ENCODE measurements around the gene PSAP.

The PSAP gene

DNA sequence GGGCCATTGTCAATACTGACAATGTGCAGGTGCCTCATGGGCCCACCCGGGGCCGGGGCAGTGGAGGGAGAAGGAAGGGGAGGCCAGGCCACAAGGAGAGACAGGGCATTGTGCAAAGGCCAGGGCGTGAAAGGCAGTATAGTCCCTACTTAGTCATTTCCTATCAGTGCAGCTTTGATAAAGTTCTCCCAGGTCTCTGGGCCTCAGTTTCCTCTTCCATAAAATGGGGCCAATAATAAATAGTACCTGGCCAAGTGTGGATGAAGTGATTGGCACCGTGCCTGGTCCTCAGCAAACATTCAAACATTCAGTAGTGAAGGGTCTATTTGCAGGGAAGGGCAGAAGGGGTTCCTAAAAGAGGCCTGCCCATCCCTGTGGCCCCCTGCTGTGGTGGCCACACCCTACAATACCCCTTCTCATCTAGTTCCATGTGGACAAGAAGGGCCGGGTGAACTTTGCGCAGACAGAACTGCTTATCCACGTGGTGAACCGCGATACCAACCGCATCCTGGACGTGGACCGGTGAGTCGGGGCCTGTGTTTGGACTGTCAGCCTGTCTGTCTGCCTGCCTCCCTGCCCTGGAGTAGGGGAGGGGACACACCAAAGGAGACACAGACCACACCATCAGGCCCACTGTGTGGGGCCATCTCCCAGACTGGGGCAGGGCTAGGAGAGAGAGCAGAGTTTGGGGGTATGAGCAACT, 40.9 kb downstream of the PSAP start:
- DNase-seq (ENCODE audit: low read depth in 2 of 2), result no peak

DNA sequence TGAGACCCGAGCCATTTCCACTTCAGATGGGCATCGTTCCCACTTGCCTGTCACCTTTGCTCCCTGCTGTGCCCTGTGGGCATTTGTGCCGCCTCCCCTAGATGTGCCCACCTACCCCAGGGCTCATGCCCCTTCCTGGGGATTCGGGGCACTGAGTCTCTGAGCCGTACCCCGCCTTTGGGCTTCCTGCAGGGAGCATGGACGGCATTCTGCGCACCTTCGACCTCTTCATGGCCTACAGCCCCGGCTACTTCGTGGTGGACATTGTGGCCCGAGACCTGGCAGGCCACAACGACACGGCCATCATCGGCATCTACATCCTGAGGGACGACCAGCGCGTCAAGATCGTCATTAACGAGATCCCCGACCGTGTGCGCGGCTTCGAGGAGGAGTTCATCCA, 41.4 kb downstream of the PSAP start:
- DNase-seq (ENCODE audit: low read depth in 2 of 2), result no peak

DNA sequence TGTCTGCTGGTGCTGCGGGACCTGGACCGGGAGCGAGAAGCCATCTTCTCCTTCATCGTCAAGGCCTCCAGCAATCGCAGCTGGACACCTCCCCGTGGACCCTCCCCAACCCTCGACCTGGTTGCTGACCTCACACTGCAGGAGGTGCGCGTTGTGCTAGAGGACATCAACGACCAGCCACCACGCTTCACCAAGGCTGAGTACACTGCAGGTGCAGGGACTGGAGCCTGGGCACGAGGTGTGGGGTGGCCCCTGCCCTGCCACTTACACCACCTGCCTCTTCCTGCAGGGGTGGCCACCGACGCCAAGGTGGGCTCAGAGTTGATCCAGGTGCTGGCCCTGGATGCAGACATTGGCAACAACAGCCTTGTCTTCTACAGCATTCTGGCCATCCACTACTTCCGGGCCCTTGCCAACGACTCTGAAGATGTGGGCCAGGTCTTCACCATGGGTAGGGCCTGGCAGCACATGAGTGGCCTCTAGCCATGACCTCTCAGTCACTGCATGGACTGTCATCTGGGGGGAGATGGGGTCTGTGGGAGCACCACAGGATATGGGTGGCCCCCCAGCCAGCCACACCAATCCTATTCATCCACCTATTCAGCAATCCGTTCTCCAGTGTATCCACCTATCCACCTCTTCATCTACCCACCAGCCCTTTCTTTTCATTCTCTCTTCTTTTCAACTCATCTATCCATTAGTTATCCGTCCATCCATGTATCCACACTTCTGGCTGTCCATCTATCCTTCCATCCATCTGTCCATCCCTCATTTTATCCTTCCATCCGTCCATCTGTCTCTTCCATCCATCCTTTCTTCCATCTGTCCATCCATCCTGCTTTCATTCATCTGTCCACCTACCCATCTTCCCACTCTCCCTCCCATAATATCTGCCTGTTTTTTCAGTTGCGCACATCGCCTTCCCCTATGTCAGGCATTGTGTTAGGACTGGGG, 43.2 kb downstream of the PSAP start:
- DNase-seq (ENCODE audit: low read depth in 2 of 2), result no peak

DNA sequence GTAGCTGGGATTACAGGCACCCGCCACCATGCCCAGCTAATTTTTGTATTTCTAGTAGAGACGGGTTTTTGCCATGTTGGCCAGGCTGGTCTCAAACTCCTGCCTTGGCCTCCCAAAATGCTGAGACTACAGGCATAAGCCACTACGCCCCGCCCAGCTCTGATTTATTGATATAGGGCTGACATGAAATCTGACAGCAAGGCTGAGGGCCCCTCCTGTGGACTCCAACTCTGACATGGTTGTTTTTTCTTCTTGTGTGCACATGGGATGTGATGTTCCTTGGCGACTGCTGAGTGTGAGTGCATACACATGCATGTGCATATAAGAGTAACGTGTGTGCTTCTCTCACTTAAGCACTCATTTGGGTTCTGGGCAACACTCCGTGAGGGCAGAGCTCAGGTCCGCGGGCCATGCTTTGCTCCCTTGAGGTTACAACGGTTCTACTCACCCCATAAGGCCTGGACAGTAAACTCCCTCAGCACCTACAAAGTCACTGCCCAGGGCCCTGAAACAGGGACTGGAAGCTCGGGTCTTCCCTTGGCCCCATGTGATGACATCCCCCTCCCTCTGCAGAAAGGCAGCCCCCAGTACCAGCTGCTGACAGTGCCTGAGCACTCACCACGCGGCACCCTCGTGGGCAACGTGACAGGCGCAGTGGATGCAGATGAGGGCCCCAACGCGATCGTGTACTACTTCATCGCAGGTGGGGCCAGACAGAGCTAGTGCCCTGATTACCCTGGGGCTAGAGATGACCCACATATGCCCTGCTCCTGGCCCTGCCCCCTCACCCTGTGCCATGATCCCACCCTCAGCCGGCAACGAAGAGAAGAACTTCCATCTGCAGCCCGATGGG, 44.1 kb downstream of the PSAP start:
- DNase-seq (ENCODE audit: low read depth in 2 of 2), result no peak

DNA sequence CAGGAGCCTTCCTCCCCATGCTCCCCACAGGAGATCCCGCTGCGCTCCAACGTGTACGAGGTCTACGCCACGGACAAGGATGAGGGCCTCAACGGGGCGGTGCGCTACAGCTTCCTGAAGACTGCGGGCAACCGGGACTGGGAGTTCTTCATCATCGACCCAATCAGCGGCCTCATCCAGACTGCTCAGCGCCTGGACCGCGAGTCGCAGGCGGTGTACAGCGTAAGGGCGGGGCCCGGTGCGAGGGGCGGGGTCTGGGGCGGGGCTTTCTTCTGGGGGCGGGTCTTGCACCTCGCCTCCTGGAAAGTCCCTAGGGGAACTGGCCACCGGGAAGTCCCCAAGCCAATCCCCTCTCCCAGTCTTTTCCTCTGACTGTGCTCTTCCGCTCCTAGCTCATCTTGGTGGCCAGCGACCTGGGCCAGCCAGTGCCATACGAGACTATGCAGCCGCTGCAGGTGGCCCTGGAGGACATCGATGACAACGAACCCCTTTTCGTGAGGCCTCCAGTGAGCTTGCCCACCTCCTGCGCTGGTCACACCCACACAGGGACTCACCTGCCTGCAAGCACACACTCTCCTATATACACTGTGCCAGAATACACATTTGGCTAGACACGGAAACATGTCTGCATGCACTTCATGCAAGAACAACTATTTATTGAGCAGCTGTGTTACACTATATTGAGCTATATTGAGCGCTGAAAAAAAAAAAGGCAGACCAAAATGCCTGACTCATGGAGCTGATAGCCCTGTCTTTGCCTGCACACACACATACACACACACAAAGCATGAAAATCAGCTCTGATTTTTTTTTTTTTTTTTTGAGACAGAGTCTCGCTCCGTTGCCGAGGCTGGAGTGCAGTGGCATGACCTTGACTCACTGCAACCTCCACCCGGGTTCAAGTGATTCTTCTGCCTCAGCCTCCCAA, 45.0 kb downstream of the PSAP start:
- DNase-seq (ENCODE audit: low read depth in 2 of 2), result no peak

DNA sequence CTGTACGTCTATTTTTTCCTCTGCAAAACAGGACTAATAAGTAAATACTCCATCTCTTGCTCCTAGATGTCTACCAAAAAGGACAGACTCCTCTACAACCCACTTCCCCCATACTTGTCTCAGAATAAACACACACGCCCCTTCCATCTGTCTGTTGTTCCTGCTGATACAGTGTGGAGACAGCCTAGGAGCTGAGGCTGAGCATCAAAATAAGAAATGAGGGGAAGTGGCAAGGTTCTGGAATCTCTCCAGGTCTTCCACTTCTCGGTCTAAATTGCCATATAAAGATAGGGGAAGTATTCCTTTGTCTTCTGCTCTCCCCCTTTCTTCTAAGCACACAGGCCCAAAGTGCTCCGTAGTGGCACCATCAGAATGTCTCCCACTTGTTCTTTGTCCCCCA, 47.0 kb downstream of the PSAP start:
- DNase-seq (ENCODE audit: low read depth in 2 of 2), result no peak

DNA sequence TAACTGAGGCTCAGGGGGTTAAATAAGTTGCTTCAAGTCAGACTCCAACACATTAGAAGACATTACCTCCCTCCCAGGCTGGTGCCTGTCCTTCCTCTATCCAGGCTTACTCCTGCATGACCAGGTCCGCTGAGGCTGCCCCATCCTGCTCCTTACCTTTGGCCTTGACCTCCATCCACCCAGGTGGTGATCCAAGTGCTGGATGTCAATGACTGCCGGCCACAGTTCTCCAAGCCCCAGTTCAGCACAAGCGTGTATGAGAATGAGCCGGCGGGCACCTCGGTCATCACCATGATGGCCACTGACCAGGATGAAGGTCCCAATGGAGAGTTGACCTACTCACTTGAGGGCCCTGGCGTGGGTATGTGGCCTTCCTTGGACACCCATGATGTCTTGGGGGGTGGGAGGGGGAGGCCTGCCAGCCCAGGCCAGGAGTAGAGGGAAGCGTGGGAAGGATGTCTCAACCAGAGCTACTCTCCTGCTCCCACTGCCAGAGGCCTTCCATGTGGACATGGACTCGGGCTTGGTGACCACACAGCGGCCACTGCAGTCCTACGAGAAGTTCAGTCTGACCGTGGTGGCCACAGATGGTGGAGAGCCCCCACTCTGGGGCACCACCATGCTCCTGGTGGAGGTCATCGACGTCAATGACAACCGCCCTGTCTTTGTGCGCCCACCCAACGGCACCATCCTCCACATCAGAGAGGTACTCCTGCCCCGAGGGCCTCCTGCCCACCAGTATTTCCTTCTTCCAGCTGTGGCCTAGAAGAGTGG, 48.1 kb downstream of the PSAP start:
- DNase-seq (ENCODE audit: low read depth in 2 of 2), result no peak

DNA sequence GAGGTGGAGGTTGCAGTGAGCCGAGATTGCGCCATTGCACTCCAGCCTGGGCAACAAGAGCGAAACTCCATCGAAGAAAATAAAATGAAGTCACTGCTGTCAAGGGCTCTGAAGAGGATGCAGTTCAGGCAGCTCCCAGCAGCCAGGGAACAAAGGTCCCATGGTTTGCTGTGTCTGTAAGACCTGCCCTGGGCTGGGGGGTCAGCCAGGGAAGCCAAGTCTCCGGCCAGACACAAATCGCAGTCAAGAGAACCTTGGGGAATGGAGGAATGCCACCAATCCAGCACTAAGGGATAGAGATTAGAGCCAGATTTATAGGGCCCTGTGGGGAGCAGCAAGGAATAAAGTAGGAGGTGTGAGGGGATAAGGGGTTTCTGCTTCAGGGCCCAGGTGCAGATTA, 48.8 kb downstream of the PSAP start:
- DNase-seq (ENCODE audit: low read depth in 2 of 2), result no peak

DNA sequence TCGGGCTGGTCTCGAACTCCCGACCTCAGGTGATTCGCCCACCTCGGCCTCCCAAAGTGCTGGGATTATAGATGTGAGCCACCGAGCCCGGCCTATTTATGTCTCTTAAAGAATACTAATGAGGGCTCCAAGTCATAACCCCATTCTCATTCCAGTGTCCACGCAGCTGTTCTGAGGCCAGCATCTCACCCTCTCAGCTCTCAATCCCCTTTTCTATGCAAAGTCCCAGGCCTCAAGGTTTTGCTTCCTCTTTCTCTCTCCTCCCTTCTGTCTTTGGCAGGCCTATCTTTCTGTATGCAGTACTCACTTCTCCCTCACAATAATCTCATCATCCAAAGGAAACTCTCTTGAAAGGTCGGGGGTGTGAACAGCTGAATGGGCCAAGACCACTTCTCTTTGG, 49.7 kb downstream of the PSAP start:
- DNase-seq (ENCODE audit: low read depth in 2 of 2), result no peak

DNA sequence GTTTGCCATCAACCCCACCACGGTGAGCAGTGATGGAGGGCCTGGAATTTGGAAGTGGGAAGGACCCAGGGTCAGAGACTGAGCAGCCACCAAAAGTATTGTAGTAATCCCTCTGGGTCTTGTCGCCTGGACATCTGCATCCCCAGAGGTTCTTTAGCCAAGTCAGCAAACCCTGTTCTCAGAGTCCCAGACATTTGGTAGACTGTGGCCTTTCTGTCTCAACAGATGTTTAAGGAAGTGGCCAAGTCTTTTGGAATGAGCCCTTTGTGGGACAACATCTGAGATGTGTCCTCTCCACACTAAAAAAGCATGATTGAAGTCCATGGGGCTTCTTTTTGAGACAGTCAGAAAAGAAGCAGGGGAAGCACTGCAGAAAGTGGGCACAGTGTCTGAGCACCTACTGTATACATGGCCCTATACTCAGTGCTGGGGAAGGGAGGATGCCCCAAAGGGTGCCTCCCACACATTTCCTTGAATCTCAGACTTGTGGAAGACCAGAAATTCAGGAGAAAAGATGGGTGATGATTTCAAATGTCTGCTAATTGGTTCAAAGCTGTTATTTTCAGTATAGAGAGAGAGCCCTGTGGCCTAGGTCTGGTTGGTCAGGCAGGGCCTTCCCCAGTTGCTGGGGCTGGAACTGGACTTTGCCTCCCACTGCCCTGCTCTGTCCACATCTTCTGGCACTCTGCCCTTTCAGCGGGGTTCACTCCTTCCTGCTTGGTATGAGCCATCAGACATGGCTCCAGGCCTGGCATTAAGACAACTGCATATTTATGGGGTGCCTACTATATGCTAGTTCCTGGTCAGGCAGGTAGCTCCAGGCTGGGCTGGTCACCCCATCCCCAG, 51.2 kb downstream of the PSAP start:
- DNase-seq (ENCODE audit: low read depth in 2 of 2), result no peak

DNA sequence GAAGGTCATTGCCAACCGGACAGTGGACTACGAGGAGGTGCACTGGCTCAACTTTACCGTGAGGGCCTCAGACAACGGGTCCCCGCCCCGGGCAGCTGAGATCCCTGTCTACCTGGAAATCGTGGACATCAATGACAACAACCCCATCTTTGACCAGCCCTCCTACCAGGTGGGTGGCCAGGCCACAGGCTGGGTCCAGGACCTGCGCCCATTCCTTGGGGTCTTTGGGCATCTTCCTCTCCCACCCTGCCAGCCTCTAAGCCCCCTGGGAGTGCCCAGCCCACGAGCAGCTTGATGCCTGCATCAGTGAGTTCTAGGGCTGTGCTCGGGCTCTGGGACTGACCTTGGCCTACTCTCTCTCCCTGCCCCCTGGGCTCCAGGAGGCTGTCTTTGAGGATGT, 51.9 kb downstream of the PSAP start:
- no peak for DNase-seq (ENCODE audit: low read depth in 2 of 2)

DNA sequence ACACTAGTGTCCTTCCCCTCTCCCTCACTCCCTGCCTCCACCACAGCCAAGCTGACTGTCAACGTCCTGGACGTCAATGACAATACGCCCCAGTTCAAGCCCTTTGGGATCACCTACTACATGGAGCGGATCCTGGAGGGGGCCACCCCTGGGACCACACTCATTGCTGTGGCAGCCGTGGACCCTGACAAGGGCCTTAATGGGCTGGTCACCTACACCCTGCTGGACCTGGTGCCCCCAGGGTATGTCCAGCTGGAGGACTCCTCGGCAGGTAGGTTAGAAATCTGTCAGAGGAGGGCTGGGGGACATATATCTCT, 52.8 kb downstream of the PSAP start:
- DNase-seq (ENCODE audit: low read depth in 2 of 2), result no peak

DNA sequence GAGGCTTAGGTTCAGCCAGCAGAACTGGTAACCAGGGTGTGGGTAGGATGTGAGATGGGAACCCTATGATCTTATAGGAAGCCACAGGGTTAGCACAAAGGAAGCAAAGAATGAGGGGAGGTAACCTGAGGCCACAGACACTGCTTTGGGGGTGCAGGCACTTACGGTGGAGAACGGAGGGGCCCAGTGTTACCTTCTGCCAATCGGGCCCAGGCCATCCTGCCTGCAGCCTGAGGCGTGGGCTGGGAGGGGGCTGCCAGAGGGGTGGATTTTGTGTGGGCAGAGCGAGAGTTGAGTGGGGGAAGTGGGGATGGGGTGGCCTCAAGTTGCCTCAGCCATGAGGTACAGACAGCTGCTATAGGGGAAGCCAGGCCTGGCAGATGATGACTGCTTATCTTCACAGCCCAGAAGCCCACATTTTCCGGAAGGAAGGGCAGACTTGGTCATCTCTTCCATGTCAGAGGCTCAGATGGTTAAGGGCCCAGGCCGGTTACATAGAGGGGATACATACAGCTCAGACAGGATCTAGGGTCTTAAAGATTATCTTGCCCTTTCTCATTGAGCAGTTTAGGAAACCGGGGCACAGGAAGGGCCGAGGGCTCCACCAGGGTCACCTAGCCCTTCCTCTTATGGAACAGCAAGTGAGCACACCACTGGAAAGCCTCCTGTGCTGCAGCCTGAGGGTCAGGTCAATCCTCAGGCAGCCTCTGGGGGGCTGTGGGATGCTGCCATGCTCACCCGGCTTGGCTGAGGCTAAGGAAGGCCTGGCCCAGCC, 53.3 kb downstream of the PSAP start:
- no peak for DNase-seq (ENCODE audit: low read depth in 2 of 2)

DNA sequence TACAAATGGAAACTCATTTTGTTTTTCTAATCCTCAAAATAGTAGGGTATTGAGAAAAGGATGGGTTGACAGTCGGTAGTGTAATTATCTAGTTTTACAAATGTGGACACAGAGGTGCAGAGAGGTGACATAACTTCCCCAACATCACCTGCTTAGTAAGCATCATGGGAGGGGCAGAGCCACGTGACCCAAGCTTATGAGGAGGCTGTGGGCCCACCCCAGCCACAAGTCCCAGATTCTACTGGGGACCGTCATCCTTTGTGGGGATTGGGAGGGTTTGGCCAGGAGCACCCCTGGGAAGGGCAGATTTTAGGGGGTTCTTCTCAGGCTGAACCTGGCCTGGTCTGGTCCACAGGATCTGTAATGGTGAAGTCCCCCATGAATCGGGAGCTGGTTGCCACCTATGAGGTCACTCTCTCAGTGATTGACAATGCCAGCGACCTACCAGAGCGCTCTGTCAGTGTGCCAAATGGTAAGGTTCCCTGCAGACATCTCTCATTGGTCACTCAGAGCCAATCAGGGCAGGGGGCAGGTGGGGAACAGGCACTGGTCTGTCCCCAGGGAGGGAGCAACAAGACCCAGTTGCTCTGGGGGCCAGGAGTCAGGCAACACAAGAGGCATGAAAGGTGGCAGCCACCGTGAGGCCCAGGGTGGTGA, 54.2 kb downstream of the PSAP start:
- no peak for DNase-seq (ENCODE audit: low read depth in 2 of 2)

DNA sequence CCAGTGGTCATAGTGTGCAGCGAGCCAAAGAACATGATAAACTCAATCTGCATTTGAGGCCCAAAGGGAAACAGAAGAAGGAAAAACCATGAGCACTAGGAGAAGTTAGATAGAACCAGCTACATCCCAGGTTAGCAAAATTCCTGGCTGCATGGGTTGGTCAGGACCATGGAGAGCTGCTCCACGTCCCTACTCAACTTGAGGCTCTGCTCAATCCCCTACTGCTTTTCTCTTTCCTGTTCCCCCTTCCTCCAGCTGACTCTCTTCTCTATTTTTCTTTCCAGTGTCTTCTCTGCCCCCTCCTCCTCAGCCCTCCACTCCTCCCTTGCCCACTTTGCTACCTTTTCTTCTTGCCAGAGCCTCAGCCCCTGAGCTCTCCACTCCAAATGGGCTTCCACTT, 55.8 kb downstream of the PSAP start:
- DNase-seq (ENCODE audit: low read depth in 2 of 2), result no peak

DNA sequence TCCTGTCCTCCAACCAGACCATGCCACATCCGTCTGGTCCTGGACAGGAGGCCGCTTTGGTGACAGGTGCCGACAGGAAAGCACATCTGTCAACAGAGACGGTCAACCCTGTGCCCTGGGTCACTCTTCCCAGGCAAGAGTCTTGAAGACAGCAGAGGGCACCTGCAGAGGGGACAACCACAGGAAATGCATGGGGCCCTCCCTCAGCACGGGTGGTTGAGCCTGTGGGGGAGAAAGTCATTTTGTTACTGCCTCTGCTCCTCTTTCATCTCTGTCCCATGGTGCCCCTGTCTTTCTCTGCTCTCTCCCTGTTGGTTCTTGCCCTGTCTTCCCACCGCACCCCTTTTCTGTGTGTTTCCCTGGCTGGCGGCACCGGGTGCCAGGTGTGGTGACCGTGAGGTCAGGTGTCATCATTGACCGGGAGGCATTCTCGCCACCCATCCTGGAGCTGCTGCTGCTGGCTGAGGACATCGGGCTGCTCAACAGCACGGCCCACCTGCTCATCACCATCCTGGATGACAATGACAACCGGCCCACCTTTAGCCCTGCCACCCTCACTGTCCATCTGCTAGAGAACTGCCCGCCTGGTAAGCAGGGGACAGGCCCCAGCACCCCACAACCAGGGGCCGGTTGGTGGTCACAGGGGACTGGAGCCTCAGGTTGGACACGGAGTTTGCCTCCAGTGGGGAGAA, 60.2 kb downstream of the PSAP start:
- DNase-seq (ENCODE audit: low read depth in 2 of 2), result no peak

DNA sequence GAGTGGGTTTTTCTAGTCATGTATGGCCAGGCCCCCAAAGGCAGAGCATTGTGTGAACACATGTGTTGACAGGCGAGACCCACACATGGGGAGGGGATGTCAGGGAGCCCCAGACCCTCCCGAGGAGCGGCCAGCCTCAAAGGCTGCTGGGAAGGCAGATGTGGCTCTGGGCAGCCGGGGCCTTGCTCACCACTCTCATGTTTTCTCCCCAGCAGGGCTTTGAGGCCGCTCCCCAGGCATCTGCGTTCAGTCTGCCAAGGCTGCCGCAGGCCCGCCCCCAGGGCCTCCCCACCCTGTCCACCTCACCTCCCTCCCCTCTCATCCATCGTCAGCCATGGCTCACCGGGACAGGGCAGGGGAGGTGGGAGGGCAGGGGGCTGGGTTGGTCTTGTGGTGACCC, 61.2 kb downstream of the PSAP start:
- no peak for DNase-seq (ENCODE audit: low read depth in 2 of 2)

DNA sequence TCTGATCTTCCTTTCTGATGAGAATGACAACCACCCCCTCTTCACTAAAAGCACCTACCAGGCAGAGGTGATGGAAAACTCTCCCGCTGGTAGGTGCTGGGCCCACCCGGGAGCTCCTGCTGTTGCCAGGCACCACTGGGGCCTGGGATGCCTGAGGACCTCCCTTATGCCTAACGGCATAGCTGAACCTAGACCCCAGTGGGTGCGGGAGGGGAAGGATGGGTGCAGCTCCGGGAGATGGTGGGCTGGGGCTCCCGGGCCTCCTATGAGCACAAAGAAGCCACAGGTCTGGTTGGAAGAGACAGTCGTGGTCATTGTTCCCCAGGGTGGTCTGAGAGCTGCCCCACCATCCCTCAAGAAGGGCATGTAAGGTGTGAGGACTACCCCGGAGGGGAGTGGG, 62.1 kb downstream of the PSAP start:
- no peak for DNase-seq (ENCODE audit: low read depth in 2 of 2)
